ENCODE results near the gene HEYL. TPM values are rescaled to one million over a fixed set of nuclear protein-coding genes. Genes with fewer than 3 reads are reported as not detected.

Gene HEYL
- total RNA-seq, 1 donor from 2014 or later = 17.7 TPM

- H3K27me3 ChIP-seq = peaks cover 14% of the 10 kb centered on the region
- H3K27ac ChIP-seq = no peak overlapping the region
- TF ChIP-seq, protein P1, sequence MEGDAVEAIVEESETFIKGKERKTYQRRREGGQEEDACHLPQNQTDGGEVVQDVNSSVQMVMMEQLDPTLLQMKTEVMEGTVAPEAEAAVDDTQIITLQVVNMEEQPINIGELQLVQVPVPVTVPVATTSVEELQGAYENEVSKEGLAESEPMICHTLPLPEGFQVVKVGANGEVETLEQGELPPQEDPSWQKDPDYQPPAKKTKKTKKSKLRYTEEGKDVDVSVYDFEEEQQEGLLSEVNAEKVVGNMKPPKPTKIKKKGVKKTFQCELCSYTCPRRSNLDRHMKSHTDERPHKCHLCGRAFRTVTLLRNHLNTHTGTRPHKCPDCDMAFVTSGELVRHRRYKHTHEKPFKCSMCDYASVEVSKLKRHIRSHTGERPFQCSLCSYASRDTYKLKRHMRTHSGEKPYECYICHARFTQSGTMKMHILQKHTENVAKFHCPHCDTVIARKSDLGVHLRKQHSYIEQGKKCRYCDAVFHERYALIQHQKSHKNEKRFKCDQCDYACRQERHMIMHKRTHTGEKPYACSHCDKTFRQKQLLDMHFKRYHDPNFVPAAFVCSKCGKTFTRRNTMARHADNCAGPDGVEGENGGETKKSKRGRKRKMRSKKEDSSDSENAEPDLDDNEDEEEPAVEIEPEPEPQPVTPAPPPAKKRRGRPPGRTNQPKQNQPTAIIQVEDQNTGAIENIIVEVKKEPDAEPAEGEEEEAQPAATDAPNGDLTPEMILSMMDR (IDR thresholded peaks at IDR 0.05) = no peak
- no peaks in the 10 kb centered on the region for H3K9me3 ChIP-seq
- no peak for DNase-seq
- peaks cover 6% of the 10 kb centered on the region for H3K4me1 ChIP-seq
- no peak overlapping the region for H3K4me3 ChIP-seq
- H3K36me3 ChIP-seq = no peaks in the 10 kb centered on the region
- intact Hi-C loops (cut with DNase I) = no loop called here
- ATAC-seq = no peak
Observed at GRCh38 chr1:39666772-39667171, 27.3 kb upstream of the HEYL start.

- ATAC-seq = no peak
- TF ChIP-seq, protein P1 (IDR thresholded peaks at IDR 0.05) = no peak
- no peaks in the 10 kb centered on the region for H3K4me1 ChIP-seq
Observed at GRCh38 chr1:39663559-39663958, 24.1 kb upstream of the HEYL start.

GRCh38 chr1:39662861-39663260 is 23.4 kb upstream of the HEYL start:
- intact Hi-C loops (cut with DNase I) = no loop called here
- TF ChIP-seq, protein P1 (IDR thresholded peaks at IDR 0.05) = no peak

More at GRCh38 chr1:39663559-39663958, 24.1 kb upstream of the HEYL start:
- Histone ChIP-seq H3K27ac (no peak overlapping the region), H3K9me3 (no peaks in the 10 kb centered on the region), H3K27me3 (no peaks in the 10 kb centered on the region), H3K36me3 (no peaks in the 10 kb centered on the region), H3K4me3 (no peak overlapping the region)
- intact Hi-C loops (cut with DNase I) = no loop called here
- DNase-seq = no peak

DNA sequence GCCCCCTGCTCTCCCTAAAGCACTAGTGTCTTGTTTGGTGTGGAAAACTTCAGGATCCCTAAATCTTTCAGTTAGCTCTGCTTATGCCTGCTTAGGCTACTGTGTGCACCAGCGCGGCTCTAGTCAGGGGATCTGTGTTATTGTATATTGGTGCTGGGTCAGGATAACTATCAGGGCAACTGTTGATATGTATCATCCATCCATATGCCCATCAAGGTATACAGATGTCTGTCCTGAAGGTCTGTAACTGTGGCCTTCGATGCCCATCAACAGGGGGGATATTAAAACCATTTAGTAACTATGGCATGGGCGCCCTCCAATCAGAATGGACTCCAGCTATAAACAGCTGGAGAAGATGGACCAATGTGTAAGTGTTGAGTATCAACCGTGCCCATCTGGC is 20.1 kb upstream of the HEYL start:
- Histone ChIP-seq H3K4me3 (no peak overlapping the region), H3K4me1 (no peaks in the 10 kb centered on the region), H3K27ac (no peak overlapping the region), H3K27me3 (no peaks in the 10 kb centered on the region), H3K9me3 (no peaks in the 10 kb centered on the region), H3K36me3 (no peaks in the 10 kb centered on the region)
- TF ChIP-seq, protein P1 (IDR thresholded peaks at IDR 0.05) = no peak
- intact Hi-C loops (cut with DNase I) = no loop called here
- DNase-seq (no peak), ATAC-seq (no peak)

More at GRCh38 chr1:39662861-39663260, 23.4 kb upstream of the HEYL start:
- no peaks in the 10 kb centered on the region for H3K4me1 ChIP-seq
- no peaks in the 10 kb centered on the region for H3K27me3 ChIP-seq
- no peak for DNase-seq
- H3K4me3 ChIP-seq = no peak overlapping the region
- no peaks in the 10 kb centered on the region for H3K36me3 ChIP-seq
- ATAC-seq = no peak
- no peak overlapping the region for H3K27ac ChIP-seq
- H3K9me3 ChIP-seq = no peaks in the 10 kb centered on the region

- no peaks in the 10 kb centered on the region for H3K27me3 ChIP-seq
- no peak for DNase-seq
- no peak overlapping the region for H3K4me3 ChIP-seq
- no peak for ATAC-seq
- TF ChIP-seq, protein P1 (IDR thresholded peaks at IDR 0.05) = no peak
- no peaks in the 10 kb centered on the region for H3K36me3 ChIP-seq
- H3K4me1 ChIP-seq = no peaks in the 10 kb centered on the region
- intact Hi-C loops (cut with DNase I) = no loop called here
- H3K27ac ChIP-seq = no peak overlapping the region
- no peaks in the 10 kb centered on the region for H3K9me3 ChIP-seq
Observed at GRCh38 chr1:39659110-39659509, 19.7 kb upstream of the HEYL start.

- H3K9me3 ChIP-seq = no peaks in the 10 kb centered on the region
- no peaks in the 10 kb centered on the region for H3K27me3 ChIP-seq
- H3K4me1 ChIP-seq = peaks cover 4% of the 10 kb centered on the region
- no peaks in the 10 kb centered on the region for H3K36me3 ChIP-seq
- no peak overlapping the region for H3K27ac ChIP-seq
- peak; percentile 82 for DNase-seq
- ATAC-seq = peak; percentile 77
- no peak overlapping the region for H3K4me3 ChIP-seq
- intact Hi-C loops (cut with DNase I) = no loop called here
- TF ChIP-seq, protein P1 (IDR thresholded peaks at IDR 0.05) = peak; percentile 75
Observed at GRCh38 chr1:39657923-39658485, 18.6 kb upstream of the HEYL start.
